ENCODE results near the gene INPP5J. TPM values are rescaled to one million over a fixed set of nuclear protein-coding genes. Genes with fewer than 3 reads are reported as not detected.

The INPP5J gene
- total and polyA plus RNA-seq, 2 donors: 0.32 to 1.5 TPM

GRCh38 chr22:31135706-31136105 is 12.9 kb downstream of the INPP5J start:
- no peaks in the 10 kb centered on the region for H3K4me1 ChIP-seq (ENCODE audit: insufficient read depth)
- WGBS: 90% methylated on average over 6 of the region's 6 CpGs
- H3K4me3 ChIP-seq (ENCODE audit: low read depth, low read length): no peak overlapping the region
- no peak overlapping the region for H3K27ac ChIP-seq (ENCODE audit: low read depth)
- H3K36me3 ChIP-seq (ENCODE audit: insufficient read depth): no peaks in the 10 kb centered on the region
- no peak for DNase-seq (ENCODE audit: extremely low spot score)

GRCh38 chr22:31136155-31136554 is 13.4 kb downstream of the INPP5J start:
- WGBS: 82% methylated on average over 9 of the region's 9 CpGs
- no peak for DNase-seq (ENCODE audit: extremely low spot score)
- Histone ChIP-seq H3K36me3 (ENCODE audit: insufficient read depth) (no peaks in the 10 kb centered on the region), H3K4me3 (ENCODE audit: low read depth, low read length) (no peak overlapping the region), H3K4me1 (ENCODE audit: insufficient read depth) (no peaks in the 10 kb centered on the region), H3K27ac (ENCODE audit: low read depth) (no peak overlapping the region)

GRCh38 chr22:31136711-31137110 is 13.9 kb downstream of the INPP5J start:
- no peak for DNase-seq (ENCODE audit: extremely low spot score)
- Histone ChIP-seq H3K36me3 (ENCODE audit: insufficient read depth) (no peaks in the 10 kb centered on the region), H3K4me3 (ENCODE audit: low read depth, low read length) (no peak overlapping the region), H3K27ac (ENCODE audit: low read depth) (no peak overlapping the region), H3K4me1 (ENCODE audit: insufficient read depth) (no peaks in the 10 kb centered on the region)
- WGBS: 94% methylated on average over 16 of the region's 16 CpGs

- WGBS: 76% methylated on average over 10 of the region's 10 CpGs
- Histone ChIP-seq H3K27ac (ENCODE audit: low read depth) (no peak overlapping the region), H3K4me1 (ENCODE audit: insufficient read depth) (no peaks in the 10 kb centered on the region), H3K4me3 (ENCODE audit: low read depth, low read length) (no peak overlapping the region), H3K36me3 (ENCODE audit: insufficient read depth) (no peaks in the 10 kb centered on the region)
- no peak for DNase-seq (ENCODE audit: extremely low spot score)
Measured at GRCh38 chr22:31137721-31138120, 15.0 kb downstream of the INPP5J start.

- H3K27ac ChIP-seq (ENCODE audit: low read depth): no peak overlapping the region
- H3K4me1 ChIP-seq (ENCODE audit: insufficient read depth): no peaks in the 10 kb centered on the region
- no peak overlapping the region for H3K4me3 ChIP-seq (ENCODE audit: low read depth, low read length)
- DNase-seq (ENCODE audit: extremely low spot score): no peak
- no peaks in the 10 kb centered on the region for H3K36me3 ChIP-seq (ENCODE audit: insufficient read depth)
- WGBS: 76% methylated on average over 10 of the region's 10 CpGs
Measured at GRCh38 chr22:31138126-31138525, 15.4 kb downstream of the INPP5J start.

GRCh38 chr22:31139066-31139465 is 16.3 kb downstream of the INPP5J start:
- DNase-seq (ENCODE audit: extremely low spot score): no peak
- Histone ChIP-seq H3K36me3 (ENCODE audit: insufficient read depth) (no peaks in the 10 kb centered on the region), H3K4me3 (ENCODE audit: low read depth, low read length) (no peak overlapping the region), H3K27ac (ENCODE audit: low read depth) (no peak overlapping the region), H3K4me1 (ENCODE audit: insufficient read depth) (no peaks in the 10 kb centered on the region)
- 85% methylated on average over 3 of the region's 3 CpGs for WGBS

GRCh38 chr22:31139866-31140716 is 17.3 kb downstream of the INPP5J start, which contains the start of gene PLA2G3:
Gene PLA2G3 (minus strand): TSS chr22:31140508. CDS start chr22:31140354, 154 bp downstream.
- WGBS: 35% methylated on average over 24 of the region's 24 CpGs
- H3K36me3 ChIP-seq (ENCODE audit: insufficient read depth): no peaks in the 10 kb centered on the region
- DNase-seq (ENCODE audit: extremely low spot score): no peak
- H3K4me3 ChIP-seq (ENCODE audit: low read depth, low read length): no peak within 1 kb of the TSS
- H3K27ac ChIP-seq (ENCODE audit: low read depth): no peak within 1 kb of the TSS
- no peaks in the 10 kb centered on the region for H3K4me1 ChIP-seq (ENCODE audit: insufficient read depth)

- H3K36me3 ChIP-seq (ENCODE audit: insufficient read depth): no peaks in the 10 kb centered on the region
- no peak for DNase-seq (ENCODE audit: extremely low spot score)
- WGBS: 80% methylated on average over 5 of the region's 5 CpGs
- H3K27ac ChIP-seq (ENCODE audit: low read depth): no peak overlapping the region
- H3K4me3 ChIP-seq (ENCODE audit: low read depth, low read length): no peak overlapping the region
- H3K4me1 ChIP-seq (ENCODE audit: insufficient read depth): no peaks in the 10 kb centered on the region
Measured at GRCh38 chr22:31140746-31141145, 18.0 kb downstream of the INPP5J start.

- no peak for DNase-seq (ENCODE audit: extremely low spot score)
- Histone ChIP-seq H3K4me3 (ENCODE audit: low read depth, low read length) (no peak overlapping the region), H3K27ac (ENCODE audit: low read depth) (no peak overlapping the region), H3K36me3 (ENCODE audit: insufficient read depth) (no peaks in the 10 kb centered on the region), H3K4me1 (ENCODE audit: insufficient read depth) (no peaks in the 10 kb centered on the region)
- 86% methylated on average over 2 of the region's 2 CpGs for WGBS
Measured at GRCh38 chr22:31141551-31141950, 18.8 kb downstream of the INPP5J start.

- Histone ChIP-seq H3K4me1 (ENCODE audit: insufficient read depth) (no peaks in the 10 kb centered on the region), H3K4me3 (ENCODE audit: low read depth, low read length) (no peak overlapping the region), H3K36me3 (ENCODE audit: insufficient read depth) (no peaks in the 10 kb centered on the region), H3K27ac (ENCODE audit: low read depth) (no peak overlapping the region)
- DNase-seq (ENCODE audit: extremely low spot score): no peak
- WGBS: 79% methylated on average over 4 of the region's 4 CpGs
Measured at GRCh38 chr22:31142285-31142684, 19.5 kb downstream of the INPP5J start.

GRCh38 chr22:31143038-31143437 is 20.3 kb downstream of the INPP5J start:
- Histone ChIP-seq H3K27ac (ENCODE audit: low read depth) (no peak overlapping the region), H3K36me3 (ENCODE audit: insufficient read depth) (no peaks in the 10 kb centered on the region)
- 76% methylated on average over 3 of the region's 3 CpGs for WGBS

GRCh38 chr22:31143537-31143936 is 20.8 kb downstream of the INPP5J start:
- Histone ChIP-seq H3K27ac (ENCODE audit: low read depth) (no peak overlapping the region), H3K36me3 (ENCODE audit: insufficient read depth) (no peaks in the 10 kb centered on the region), H3K4me1 (ENCODE audit: insufficient read depth) (no peaks in the 10 kb centered on the region), H3K4me3 (ENCODE audit: low read depth, low read length) (no peak overlapping the region)
- 74% methylated on average over 3 of the region's 3 CpGs for whole genome bisulfite sequencing
- no peak for DNase-seq (ENCODE audit: extremely low spot score)

More at GRCh38 chr22:31143038-31143437, 20.3 kb downstream of the INPP5J start:
- Histone ChIP-seq H3K4me1 (ENCODE audit: insufficient read depth) (no peaks in the 10 kb centered on the region), H3K4me3 (ENCODE audit: low read depth, low read length) (no peak overlapping the region)
- DNase-seq (ENCODE audit: extremely low spot score): no peak

GRCh38 chr22:31144223-31144622 is 21.5 kb downstream of the INPP5J start:
- DNase-seq (ENCODE audit: extremely low spot score): no peak
- Histone ChIP-seq H3K4me3 (ENCODE audit: low read depth, low read length) (no peak overlapping the region), H3K36me3 (ENCODE audit: insufficient read depth) (no peaks in the 10 kb centered on the region), H3K4me1 (ENCODE audit: insufficient read depth) (no peaks in the 10 kb centered on the region), H3K27ac (ENCODE audit: low read depth) (no peak overlapping the region)

- no peaks in the 10 kb centered on the region for H3K36me3 ChIP-seq (ENCODE audit: insufficient read depth)
- WGBS: 59% methylated on average over 1 of the region's 1 CpG
- no peak overlapping the region for H3K27ac ChIP-seq (ENCODE audit: low read depth)
- DNase-seq (ENCODE audit: extremely low spot score): no peak
- no peak overlapping the region for H3K4me3 ChIP-seq (ENCODE audit: low read depth, low read length)
- no peaks in the 10 kb centered on the region for H3K4me1 ChIP-seq (ENCODE audit: insufficient read depth)
Measured at GRCh38 chr22:31148488-31148887, 25.7 kb downstream of the INPP5J start.

Measured in urinary bladder (tissue), 4 donors.